SW 1271 (cell line): Measurements from ENCODE around the gene AGPS.
"Not testable (repeated sequence)": the region's sequence is repeated elsewhere in the genome, so short reads cannot be mapped to it uniquely, and the experiment has no call there.

Source experiments
- DNase-seq, 2 experiments: peaks; one replicate each; lab custom pipeline; 2025; lab: John Stamatoyannopoulos, UW

AGPS gene

GRCh38 chr2:177385151-177385550, 7.4 kb upstream of the AGPS start:
- no peak for DNase-seq

GRCh38 chr2:177391822-177392372, 676 bp upstream of the AGPS start:
- DNase-seq, result no peak

- DNase-seq, result no peak
Observed at GRCh38 chr2:177393203-177393755, 706 bp downstream of the AGPS start.

GRCh38 chr2:177393824-177394593, 1.4 kb downstream of the AGPS start:
- no peak for DNase-seq

GRCh38 chr2:177394594-177394973, 2.0 kb downstream of the AGPS start:
- DNase-seq, result no peak

- no peak for DNase-seq
Observed at GRCh38 chr2:177395351-177396065, 2.9 kb downstream of the AGPS start.

- DNase-seq, result peak in 1 of 2 experiments; percentile 67
Observed at GRCh38 chr2:177396703-177397460, 4.3 kb downstream of the AGPS start.

GRCh38 chr2:177397481-177398289, 5.1 kb downstream of the AGPS start:
- no peak for DNase-seq

GRCh38 chr2:177398290-177398683, 5.7 kb downstream of the AGPS start:
- no peak for DNase-seq

GRCh38 chr2:177398791-177399190, 6.2 kb downstream of the AGPS start:
- DNase-seq, result no peak

- DNase-seq, result no peak
Observed at GRCh38 chr2:177399376-177399775, 6.8 kb downstream of the AGPS start.

GRCh38 chr2:177400337-177400923, 7.9 kb downstream of the AGPS start:
- no peak for DNase-seq

GRCh38 chr2:177402096-177402495, 9.5 kb downstream of the AGPS start:
- DNase-seq, result no peak

GRCh38 chr2:177403838-177404237, 11.3 kb downstream of the AGPS start:
- DNase-seq, result no peak

GRCh38 chr2:177404243-177404642, 11.7 kb downstream of the AGPS start:
- no peak for DNase-seq

GRCh38 chr2:177405029-177405692, 12.6 kb downstream of the AGPS start:
- no peak for DNase-seq

- no peak for DNase-seq
Observed at GRCh38 chr2:177406182-177406581, 13.6 kb downstream of the AGPS start.

- no peak for DNase-seq
Observed at GRCh38 chr2:177407031-177407430, 14.5 kb downstream of the AGPS start.

GRCh38 chr2:177410629-177411028, 18.1 kb downstream of the AGPS start:
- not testable (repeated sequence) for DNase-seq

- DNase-seq, result no peak
Observed at GRCh38 chr2:177413703-177414102, 21.1 kb downstream of the AGPS start.
